Ishikawa (cell line): ENCODE measurements around the gene TMPRSS11A.
A peak's percentile ranks its signal among the peaks of the same experiment; 100 is the strongest.

Source experiments
- CEBPB ChIP-seq: IDR thresholded peaks from 2 replicates; pipeline ENCODE4 v1.6.1; 2012
- CREB1 ChIP-seq: IDR thresholded peaks from 2 replicates; pipeline ENCODE4 v1.6.1; 2012; ENCODE audit warnings: low read depth
- EGR1 ChIP-seq: IDR thresholded peaks from 2 replicates; pipeline ENCODE4 v1.6.1; 2012
- EP300 ChIP-seq: IDR thresholded peaks from 2 replicates; pipeline ENCODE4 v1.6.1; 2012; ENCODE audit warnings: borderline replicate concordance
- FOXM1 ChIP-seq: IDR thresholded peaks from 2 replicates; pipeline ENCODE4 v1.6.1; 2012; ENCODE audit warnings: low read depth, borderline replicate concordance
- NFIC ChIP-seq: IDR thresholded peaks from 2 replicates; pipeline ENCODE4 v1.6.1; 2012
- RAD21 ChIP-seq: IDR thresholded peaks from 2 replicates; pipeline ENCODE4 v1.6.1; 2012; ENCODE audit warnings: low read depth
- TAF1 ChIP-seq: IDR thresholded peaks from 2 replicates; pipeline ENCODE4 v1.6.1; 2012; ENCODE audit warnings: low read depth, mild to moderate bottlenecking
- TCF12 ChIP-seq: IDR thresholded peaks from 2 replicates; pipeline ENCODE4 v1.6.1; 2012; ENCODE audit warnings: low read depth
- TEAD4 ChIP-seq: IDR thresholded peaks from 2 replicates; pipeline ENCODE4 v1.6.1; 2012
- YY1 ChIP-seq: IDR thresholded peaks from 2 replicates; pipeline ENCODE4 v1.6.1; 2012; ENCODE audit warnings: low read depth
- ZBTB7A ChIP-seq: IDR thresholded peaks from 2 replicates; pipeline ENCODE4 v1.6.1; 2012; ENCODE audit warnings: low read depth
- TF ChIP-seq, protein P1 (sequence below): IDR thresholded peaks from 2 replicates; pipeline ENCODE4 v1.6.1; 2012
- TF ChIP-seq, protein P2 (sequence below): IDR thresholded peaks from 2 replicates; pipeline ENCODE4 v1.6.1; 2012; ENCODE audit warnings: low read depth, mild to moderate bottlenecking
- TF ChIP-seq, protein P3 (sequence below): IDR thresholded peaks from 2 replicates; pipeline ENCODE4 v1.6.1; 2012

Gene TMPRSS11A

DNA sequence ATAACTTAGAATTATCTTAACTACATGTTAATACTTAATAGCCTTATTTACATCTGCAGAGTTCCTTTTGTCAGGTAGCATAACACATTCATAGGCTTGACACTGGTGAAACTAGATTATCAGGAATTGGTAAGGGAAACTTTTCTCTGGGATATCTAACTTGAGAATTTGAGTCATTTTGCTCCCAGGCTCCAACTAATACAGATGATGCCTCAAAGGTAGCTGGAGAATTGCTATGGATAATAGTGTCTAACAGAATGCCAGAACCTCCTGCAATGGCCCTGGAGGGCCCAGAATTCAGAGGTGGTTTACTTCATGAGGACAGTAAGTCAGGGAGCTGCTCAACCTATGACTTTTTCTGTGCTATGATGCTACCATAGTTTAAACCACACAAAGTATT is 65.6 kb downstream of the TMPRSS11A start:
- TF ChIP-seq TEAD4 (no peak), ZBTB7A (no peak), EP300 (no peak), TCF12 (no peak), RAD21 (no peak), YY1 (no peak), NFIC (no peak)
- TF ChIP-seq, protein P1, sequence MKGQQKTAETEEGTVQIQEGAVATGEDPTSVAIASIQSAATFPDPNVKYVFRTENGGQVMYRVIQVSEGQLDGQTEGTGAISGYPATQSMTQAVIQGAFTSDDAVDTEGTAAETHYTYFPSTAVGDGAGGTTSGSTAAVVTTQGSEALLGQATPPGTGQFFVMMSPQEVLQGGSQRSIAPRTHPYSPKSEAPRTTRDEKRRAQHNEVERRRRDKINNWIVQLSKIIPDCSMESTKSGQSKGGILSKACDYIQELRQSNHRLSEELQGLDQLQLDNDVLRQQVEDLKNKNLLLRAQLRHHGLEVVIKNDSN: no peak
- TF ChIP-seq, protein P2, sequence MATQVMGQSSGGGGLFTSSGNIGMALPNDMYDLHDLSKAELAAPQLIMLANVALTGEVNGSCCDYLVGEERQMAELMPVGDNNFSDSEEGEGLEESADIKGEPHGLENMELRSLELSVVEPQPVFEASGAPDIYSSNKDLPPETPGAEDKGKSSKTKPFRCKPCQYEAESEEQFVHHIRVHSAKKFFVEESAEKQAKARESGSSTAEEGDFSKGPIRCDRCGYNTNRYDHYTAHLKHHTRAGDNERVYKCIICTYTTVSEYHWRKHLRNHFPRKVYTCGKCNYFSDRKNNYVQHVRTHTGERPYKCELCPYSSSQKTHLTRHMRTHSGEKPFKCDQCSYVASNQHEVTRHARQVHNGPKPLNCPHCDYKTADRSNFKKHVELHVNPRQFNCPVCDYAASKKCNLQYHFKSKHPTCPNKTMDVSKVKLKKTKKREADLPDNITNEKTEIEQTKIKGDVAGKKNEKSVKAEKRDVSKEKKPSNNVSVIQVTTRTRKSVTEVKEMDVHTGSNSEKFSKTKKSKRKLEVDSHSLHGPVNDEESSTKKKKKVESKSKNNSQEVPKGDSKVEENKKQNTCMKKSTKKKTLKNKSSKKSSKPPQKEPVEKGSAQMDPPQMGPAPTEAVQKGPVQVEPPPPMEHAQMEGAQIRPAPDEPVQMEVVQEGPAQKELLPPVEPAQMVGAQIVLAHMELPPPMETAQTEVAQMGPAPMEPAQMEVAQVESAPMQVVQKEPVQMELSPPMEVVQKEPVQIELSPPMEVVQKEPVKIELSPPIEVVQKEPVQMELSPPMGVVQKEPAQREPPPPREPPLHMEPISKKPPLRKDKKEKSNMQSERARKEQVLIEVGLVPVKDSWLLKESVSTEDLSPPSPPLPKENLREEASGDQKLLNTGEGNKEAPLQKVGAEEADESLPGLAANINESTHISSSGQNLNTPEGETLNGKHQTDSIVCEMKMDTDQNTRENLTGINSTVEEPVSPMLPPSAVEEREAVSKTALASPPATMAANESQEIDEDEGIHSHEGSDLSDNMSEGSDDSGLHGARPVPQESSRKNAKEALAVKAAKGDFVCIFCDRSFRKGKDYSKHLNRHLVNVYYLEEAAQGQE: no peak
- TF ChIP-seq, protein P3, sequence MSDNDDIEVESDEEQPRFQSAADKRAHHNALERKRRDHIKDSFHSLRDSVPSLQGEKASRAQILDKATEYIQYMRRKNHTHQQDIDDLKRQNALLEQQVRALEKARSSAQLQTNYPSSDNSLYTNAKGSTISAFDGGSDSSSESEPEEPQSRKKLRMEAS: no peak

DNA sequence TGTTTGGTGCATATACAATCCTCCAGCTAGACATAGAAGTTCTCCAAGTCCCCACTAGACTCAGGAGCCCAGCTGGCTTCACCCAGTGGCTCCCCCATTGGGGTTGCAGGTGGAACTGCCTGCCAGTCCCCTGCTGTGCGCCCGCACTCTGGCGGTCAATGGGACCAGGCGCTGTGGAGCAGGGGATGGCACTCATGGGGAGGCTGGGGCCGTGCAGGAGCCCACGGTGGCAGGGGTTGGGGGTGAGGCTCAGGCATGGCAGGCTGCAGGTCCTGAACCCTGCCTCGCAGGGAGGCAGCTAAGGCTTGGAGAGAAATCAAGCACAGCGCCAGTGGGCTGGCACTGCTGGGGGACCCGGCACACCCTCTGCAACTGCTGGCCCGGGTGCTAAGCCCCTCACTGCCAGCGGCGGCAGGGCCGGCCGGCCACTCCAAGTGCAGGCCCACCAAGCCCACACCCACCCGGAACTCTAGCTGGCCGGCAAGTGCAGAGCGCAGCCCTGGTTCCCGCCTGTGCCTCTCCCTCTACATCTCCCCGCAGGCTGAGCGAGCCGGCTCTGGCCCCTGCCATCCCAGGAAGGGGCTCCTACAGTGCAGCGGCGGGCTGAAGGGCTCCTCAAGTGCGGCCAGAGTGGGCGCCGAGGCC is 66.8 kb downstream of the TMPRSS11A start:
- no peak for TF ChIP-seq TCF12
- TF ChIP-seq, protein P1: no peak
- TF ChIP-seq CREB1: no peak
- TF ChIP-seq YY1: no peak
- TF ChIP-seq CEBPB: no peak
- TF ChIP-seq FOXM1: no peak

DNA sequence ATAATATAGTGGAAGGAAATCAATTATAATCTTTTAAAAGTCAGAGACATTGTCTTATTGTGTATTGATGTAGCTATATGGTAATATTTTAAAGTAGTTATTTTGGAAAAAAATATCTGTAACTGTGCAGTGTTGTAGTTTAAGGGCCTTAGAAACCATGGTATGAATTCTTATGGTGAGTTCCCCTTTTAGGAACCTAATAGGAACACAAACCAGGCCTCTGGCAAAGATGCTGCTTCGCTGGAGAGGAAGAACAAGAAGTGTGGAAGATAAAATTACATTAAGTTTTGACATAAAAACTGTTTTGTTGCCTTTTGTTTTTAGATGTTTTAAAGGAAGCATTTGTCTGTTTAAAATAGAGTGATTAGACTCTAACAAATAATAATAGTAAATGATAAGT is 68.6 kb downstream of the TMPRSS11A start:
- TF ChIP-seq, protein P2: no peak
- TF ChIP-seq TCF12 (no peak), CREB1 (no peak), YY1 (no peak), FOXM1 (no peak), RAD21 (no peak), ZBTB7A (no peak), EP300 (no peak), EGR1 (no peak), TEAD4 (no peak), CEBPB (no peak), NFIC (no peak), TAF1 (no peak)
- TF ChIP-seq, protein P3: no peak
- TF ChIP-seq, protein P1: no peak

DNA sequence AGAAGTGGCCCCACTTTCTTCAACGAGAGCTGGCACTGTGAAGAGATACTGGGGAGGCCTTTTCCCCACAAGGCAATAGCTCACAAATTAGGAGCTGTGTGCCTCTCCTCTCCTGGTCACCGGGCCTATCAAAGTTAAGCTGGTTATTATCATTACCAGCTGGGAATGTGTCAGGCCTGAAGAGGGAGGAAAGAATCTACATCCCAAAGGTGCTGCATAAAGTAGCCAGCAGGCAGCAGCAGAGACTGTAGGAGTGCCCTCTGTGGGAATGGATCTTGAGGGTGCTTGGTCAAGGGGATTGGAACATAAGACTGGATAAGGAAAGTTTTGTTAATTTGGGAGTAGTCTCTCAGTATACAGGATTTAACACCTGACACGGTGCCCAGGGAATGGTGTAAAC is 70.4 kb downstream of the TMPRSS11A start:
- peak; percentile 17; the same call in 1 of the 2 replicates for TF ChIP-seq RAD21
- TF ChIP-seq, protein P2: no peak
- TF ChIP-seq CREB1: no peak
- TF ChIP-seq NFIC: no peak
- no peak for TF ChIP-seq ZBTB7A

DNA sequence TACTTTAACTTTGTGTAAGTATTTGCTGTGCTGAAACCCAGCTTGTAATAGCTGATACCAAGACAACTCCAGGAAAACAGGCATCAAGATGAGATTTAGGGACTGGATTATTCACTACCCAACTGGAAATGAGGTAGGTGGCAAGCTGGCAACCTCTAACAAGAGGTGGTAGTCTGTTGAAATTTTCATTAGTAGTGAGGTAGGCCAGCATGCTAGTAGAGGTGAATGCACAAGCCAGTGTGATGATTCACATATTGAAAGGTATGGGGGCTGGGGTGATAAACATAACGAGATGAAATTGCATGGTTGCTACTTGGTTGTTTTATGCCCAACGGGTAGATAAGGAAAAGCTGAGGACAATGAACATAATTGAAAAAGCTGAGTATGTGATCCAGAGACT is 71.0 kb downstream of the TMPRSS11A start:
- TF ChIP-seq YY1 (no peak), NFIC (no peak), CEBPB (no peak), EGR1 (no peak), TCF12 (no peak), TAF1 (no peak), FOXM1 (no peak), CREB1 (no peak), EP300 (no peak)
- TF ChIP-seq, protein P2: no peak
